NCI-H128 (cell line): ENCODE results near the gene PHLPP1.

ENCODE experiments used
- DNase-seq: peaks from one replicate; lab custom pipeline; 2025; ENCODE audit not compliant: unreplicated experiment; lab: John Stamatoyannopoulos, UW

PHLPP1 gene

DNA sequence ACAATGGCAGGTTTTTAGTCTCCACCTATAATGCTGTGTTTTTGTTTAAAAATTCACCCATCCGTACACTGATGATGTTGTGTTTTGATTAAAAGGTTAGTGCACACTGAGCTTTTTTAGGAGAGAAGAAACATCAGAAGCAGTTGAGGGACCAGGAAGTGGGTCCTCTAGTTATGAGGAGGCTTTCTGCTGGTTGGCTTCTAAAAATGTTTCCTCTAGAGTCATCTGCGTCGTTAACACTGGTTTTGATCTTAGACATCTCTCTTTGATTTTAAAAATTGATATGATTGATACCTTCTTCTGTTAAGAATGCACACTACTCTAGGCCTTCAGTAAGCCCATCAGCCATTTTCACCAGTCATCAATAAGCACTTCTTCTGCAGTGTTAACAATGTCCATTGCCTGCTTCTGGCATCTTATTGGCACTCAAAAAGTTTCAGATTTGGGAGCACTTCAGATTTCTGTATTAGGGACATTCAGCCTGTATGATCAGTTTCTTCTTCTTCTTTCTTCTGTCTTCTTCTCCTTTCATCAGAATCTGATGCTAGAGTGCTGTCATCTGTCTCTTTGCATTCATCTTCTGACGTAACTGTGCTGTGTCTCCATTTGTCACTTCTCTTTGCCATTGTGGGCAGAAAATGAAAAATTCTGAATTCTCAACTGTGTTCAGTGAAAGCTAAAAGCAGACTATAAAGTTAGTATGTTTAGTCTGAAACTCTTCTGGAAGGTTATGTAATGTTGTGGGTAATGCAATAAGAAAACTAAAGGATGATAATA, 56.3 kb downstream of the PHLPP1 start:
- DNase-seq = no peak

- DNase-seq = no peak
Observed at GRCh38 chr18:62772860-62773584, 57.7 kb downstream of the PHLPP1 start.

DNA sequence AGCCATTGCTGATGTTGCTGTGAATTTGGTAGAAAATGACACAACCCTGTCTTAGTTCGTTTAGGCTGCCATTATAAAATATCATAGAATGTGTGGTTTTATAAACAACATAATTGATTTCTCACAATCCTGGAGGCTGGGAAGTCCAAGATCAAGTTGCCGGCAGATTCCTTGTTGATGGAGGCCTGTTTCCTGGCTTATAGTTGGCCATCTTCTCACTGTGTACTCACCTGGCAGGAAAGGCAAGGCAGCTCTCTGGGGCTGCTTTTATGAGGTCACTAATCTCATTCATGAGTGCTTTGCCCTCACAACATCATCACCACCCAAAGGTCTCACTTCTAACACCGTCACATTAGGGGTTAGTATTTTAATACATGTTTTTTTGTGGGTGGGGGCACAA, 58.4 kb downstream of the PHLPP1 start:
- no peak for DNase-seq

DNA sequence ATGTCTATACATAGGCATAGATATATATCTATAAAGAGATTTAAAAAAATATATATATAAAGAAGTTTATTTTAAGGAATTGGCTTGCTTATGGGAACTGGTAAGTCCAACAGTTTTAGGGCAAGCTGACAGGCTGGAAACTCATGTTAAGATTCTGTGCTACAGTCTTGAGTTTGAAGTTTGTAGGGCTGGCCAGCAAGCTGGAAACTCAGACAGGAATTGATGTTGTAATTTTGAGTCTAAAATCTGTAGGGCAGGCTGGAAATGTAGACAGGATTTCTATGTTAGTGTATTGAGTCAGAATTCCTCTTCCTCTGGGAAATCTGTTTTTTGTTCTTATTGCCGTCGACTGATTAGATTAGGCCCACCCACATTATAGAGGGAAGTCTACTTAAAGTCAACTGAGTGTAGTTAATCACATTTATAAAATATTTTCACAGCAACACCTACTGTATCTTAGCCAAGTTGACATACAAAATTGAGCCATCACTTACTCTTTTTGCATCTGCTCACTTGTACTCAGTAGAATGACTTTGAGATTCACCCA, 60.8 kb downstream of the PHLPP1 start:
- DNase-seq = no peak

DNA sequence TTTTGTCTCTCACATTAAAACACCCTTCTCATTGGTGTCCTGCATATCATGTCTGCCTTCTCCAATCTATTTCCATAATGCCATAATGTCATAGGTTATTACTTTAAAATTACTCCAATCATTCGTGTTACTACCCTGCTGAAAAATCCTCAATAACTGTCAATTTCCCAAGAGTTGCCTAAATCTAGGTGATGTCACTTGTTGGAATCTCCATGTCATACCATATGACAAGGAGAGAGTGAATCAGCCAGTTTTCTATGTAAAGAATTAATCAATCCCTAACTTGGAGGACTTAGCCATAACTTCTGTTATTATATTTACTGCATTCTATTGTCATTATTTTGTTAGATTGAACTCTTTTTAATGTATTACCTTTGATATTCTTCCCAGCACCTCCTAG, 62.5 kb downstream of the PHLPP1 start:
- DNase-seq = no peak

DNA sequence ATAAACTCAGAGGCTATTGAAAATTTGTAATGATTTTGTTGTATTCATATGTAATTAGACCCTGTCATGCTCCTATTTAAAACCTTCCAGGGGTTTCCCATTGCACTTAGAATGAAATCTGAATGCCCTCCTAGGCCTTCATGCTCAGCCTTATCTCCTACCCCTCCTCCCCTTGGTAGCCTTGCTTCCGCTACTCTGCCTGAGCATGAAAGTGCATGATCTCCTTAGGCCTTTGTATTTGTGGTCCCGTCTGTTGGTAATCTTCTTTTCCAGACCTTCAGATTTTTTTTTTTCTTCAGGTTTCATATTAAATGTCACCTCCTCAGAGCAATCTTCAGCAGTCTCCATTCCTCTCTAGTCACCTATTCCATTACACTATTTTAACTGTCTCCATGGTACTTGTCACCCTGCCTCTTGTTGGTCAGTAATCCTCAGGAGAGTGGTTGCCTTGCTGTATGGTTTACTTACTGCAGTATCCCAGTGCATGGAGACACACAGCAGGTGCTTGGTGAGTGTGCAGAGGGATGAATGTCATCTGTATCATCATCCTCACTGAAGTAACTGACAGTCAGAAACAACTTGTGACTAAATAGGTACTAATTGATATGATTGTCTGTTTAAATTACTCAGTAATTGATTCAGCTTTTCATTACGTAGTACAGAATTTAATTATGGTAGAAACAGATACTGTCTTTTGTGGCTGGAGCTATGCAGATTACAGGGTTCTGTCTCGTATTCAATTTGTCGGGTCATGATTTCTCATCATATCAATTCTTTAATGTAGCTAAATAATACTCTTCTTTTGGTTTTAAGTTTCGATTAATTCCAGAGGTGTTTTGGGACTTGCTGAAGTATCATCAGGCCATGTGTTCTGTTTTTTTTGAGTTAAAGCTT, 63.9 kb downstream of the PHLPP1 start:
- no peak for DNase-seq

DNA sequence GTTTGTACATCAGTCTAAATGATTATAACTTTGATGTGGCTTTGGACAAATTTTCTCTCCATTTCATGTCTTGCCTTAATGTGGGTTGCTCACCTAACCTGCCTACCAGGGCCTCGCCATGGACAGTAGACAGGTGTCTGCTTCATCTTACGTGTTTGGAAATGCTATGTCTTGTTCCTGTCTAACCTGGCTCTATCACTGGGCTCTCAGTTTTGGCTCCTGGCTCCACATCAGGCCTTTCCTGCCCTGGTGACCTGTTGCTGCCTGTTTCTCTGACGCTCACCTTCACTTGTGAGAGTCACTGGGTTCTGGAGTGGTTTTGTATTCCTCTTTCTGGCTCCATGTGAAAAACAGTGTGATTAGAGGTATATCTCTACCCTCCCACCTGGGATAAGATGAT, 65.9 kb downstream of the PHLPP1 start:
- no peak for DNase-seq

GRCh38 chr18:62781893-62782292, 66.6 kb downstream of the PHLPP1 start:
- DNase-seq = no peak

DNA sequence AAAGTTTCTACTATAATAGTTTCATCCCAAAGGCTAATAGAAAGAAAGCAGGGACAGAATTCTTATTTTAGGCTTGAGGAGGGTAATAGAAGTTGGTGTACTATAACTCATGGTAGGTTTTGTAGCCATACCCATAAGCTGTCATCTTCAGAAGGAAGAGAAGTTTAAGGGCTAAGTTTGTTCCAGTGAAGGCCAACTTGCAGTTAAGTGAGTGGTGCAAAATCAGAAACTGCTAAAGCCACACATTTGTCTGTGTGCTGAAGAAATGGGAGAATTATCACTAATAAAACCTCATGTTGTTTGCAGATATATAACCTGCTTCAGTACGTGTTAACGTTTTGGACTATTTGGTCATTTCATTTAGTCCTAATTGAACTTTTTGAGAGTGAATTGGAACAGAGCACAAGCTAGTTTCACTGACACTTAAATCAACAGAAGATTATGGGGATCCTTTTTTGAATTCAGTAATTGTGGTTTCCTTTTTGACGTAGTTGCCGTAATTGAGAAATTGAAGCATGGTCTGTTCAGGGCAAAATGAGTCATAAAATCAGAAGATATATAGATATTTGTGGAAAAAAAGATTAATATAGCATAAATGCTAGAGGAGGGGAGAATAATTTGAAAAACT, 69.1 kb downstream of the PHLPP1 start:
- DNase-seq = no peak

DNA sequence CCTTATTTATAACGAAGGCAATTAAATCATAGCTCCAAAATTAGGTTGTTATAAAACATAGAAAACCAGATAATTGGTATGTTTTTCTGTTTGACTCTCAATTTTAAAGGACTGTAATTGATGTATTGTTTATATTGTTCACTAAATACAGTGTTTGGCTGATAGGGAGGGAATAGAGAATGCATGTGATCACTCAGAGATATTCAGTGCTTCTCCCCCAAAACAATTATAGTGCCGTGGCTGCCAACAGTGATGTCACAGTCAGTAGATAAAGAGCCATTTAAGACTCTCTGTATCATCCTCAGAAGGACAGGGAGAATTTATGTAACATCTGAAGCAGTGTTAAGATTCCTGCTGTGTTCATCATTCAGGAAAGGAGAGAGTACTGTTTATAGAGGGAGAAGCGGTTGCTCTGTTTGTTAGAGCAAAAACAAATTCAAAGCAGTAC, 69.6 kb downstream of the PHLPP1 start:
- no peak for DNase-seq

DNA sequence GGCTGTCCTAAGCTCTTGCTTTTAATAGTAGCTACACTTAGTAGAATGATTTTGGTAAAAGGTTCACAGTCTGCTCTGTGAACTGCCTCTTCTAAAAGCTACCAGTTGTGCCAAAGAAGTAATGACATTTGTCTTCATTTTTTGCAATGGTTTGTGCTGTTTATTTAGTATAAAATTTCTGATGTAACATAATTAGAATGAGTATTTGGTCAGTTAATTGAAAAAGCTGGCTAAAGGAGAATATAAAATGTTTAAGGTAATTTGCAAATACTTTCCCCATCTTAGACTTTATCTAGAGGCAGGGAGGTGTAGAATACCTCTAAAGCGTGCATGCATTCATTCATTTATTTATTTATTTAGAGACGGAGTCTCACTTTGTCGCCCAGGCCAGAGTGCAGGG, 71.3 kb downstream of the PHLPP1 start:
- no peak for DNase-seq

- no peak for DNase-seq
Observed at GRCh38 chr18:62788111-62788510, 72.8 kb downstream of the PHLPP1 start.

DNA sequence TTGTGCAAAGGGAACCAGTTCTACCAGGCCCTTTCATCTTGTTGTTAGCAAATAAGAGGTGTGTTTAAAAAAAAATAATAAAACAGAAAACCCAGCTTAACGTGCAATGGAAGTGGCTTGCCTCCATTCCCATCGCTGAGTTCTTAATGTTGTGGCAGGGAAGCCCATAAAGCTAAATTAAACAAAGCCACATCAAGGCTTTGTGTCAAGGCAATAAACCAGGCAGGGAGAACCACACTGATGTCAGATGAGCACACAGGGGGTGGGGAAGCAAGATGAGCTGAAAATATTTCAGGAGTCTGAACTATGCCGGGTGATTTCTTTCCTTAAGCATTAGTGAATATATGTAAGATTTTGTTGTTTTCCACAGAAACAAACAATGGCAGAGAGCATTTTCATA, 73.5 kb downstream of the PHLPP1 start:
- no peak for DNase-seq

DNA sequence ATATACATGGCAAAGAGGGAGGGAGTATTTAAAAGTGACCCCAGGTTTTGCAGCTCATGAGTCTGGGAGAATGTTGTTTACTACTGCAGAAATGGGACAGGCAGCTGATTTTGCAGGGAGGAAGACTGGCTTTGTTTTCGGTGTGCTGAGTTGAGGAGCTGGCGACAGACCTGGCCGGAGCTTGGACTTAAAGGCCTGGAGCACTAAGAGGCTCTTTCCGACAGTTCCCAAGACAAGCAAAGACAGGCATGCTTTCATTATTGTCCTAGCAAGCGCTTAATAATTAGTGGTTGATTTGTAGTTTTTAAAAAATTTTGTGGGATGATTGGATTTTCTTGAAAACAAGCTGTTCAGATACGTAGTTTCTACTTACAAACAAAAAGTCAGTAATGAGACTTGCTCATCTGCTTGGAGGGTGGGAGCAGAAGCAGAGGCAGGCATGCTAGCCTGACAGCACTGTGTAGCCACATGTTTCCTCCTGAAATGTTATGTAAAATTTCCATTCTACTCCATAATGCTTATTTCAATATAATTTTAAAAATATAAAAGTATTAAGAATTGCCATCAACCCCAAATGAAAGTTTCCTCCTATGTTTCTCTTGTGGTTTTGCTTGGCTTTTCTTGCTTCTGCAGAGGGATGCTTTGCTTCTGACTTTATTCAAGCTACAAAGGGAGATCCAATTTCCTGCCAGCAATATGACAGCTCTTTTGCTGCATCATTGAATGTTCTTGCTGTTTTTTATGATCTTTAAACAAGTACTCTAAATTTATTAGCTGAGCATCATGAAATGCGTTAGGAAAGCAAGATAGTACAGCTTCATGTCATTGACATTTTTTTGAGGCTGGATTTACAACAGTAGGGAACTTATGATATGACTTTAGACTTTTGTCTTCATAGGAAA, 75.8 kb downstream of the PHLPP1 start:
- DNase-seq = no peak

GRCh38 chr18:62792016-62792415, 76.7 kb downstream of the PHLPP1 start:
- no peak for DNase-seq

GRCh38 chr18:62795813-62796212, 80.5 kb downstream of the PHLPP1 start:
- DNase-seq = no peak

- no peak for DNase-seq
Observed at GRCh38 chr18:62796216-62796621, 80.9 kb downstream of the PHLPP1 start.

- no peak for DNase-seq
Observed at GRCh38 chr18:62797329-62797728, 82.0 kb downstream of the PHLPP1 start.

DNA sequence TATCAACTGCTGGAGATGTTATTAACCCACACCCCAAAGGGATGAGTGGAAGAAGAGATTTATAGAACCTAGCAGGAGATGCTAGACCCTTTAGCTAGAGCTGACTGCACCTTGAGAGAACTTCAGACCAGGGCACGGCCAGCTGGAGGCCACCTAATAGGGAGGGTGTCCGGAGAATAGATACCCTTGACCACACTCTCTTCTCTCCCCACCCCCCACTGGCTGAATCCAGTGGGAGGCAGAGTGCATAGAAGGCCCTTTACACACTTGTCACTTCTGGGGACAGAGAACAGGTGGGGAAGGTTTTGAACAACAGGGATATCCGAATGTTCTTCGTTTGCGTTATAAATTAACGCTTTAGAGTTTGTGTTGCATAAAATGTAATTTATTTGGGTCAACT, 84.6 kb downstream of the PHLPP1 start:
- DNase-seq = no peak

GRCh38 chr18:62802523-62802922, 87.2 kb downstream of the PHLPP1 start:
- DNase-seq = no peak
